ENCODE data around the gene DNASE1L1. TPM values are rescaled to one million over a fixed set of nuclear protein-coding genes. Genes with fewer than 3 reads are reported as not detected.

The DNASE1L1 gene
- total RNA-seq, 1 donor from 2014 or later: 15.8 TPM

DNA sequence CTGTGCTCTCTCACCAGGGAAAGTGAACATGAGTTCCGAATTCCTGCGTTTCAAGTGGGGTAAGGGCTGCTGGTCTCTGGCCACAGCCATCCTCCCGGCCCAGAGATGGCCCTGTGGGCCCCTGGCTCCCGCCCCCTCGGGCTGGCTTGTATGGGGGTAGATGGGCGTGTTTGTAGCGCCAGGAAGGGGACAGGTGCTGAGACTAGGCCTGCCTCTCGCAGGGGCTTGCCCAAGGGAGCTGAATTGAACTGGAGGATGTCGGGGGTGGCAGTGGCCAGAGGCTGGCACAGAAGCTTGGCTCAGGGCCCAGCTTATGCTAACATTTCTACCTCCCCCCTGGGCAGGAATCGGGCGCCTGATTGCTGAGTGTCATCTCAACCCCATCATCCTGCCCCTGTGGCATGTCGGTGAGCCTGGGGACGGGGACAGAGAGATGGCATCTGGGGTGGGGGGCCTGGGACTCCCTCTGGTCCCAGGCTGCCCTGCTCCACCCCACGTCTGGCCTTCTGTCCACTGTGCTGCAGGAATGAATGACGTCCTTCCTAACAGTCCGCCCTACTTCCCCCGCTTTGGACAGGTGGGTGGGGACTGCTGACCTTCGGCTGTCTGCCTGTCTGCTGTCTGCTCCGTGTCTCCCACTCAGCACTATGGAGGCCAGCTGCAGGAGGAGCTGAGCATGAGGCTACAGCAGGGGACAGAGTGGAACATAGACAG lies 10.8 kb upstream of the DNASE1L1 start:
- Mint-ChIP-seq H3K36me3 (ENCODE audit: unreplicated experiment) (no peaks in the 10 kb centered on the region), H3K4me3 (ENCODE audit: unreplicated experiment) (no peak overlapping the region), H3K27ac (ENCODE audit: unreplicated experiment) (no peak overlapping the region), H3K4me1 (ENCODE audit: low read depth, unreplicated experiment) (peaks cover 9% of the 10 kb centered on the region), H3K9me3 (ENCODE audit: unreplicated experiment) (no peaks in the 10 kb centered on the region), H3K27me3 (ENCODE audit: unreplicated experiment) (no peaks in the 10 kb centered on the region)
- no peak for DNase-seq
- TF ChIP-seq, protein P1, sequence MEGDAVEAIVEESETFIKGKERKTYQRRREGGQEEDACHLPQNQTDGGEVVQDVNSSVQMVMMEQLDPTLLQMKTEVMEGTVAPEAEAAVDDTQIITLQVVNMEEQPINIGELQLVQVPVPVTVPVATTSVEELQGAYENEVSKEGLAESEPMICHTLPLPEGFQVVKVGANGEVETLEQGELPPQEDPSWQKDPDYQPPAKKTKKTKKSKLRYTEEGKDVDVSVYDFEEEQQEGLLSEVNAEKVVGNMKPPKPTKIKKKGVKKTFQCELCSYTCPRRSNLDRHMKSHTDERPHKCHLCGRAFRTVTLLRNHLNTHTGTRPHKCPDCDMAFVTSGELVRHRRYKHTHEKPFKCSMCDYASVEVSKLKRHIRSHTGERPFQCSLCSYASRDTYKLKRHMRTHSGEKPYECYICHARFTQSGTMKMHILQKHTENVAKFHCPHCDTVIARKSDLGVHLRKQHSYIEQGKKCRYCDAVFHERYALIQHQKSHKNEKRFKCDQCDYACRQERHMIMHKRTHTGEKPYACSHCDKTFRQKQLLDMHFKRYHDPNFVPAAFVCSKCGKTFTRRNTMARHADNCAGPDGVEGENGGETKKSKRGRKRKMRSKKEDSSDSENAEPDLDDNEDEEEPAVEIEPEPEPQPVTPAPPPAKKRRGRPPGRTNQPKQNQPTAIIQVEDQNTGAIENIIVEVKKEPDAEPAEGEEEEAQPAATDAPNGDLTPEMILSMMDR (IDR thresholded peaks at IDR 0.05; ENCODE audit: partially characterized antibody, unreplicated experiment): no peak

- no peak overlapping the region for H3K27ac Mint-ChIP-seq (ENCODE audit: unreplicated experiment)
- peaks cover 9% of the 10 kb centered on the region for H3K4me1 Mint-ChIP-seq (ENCODE audit: low read depth, unreplicated experiment)
- TF ChIP-seq, protein P1 (IDR thresholded peaks at IDR 0.05; ENCODE audit: partially characterized antibody, unreplicated experiment): no peak
- no peak for DNase-seq
- no peaks in the 10 kb centered on the region for H3K9me3 Mint-ChIP-seq (ENCODE audit: unreplicated experiment)
- no peaks in the 10 kb centered on the region for H3K36me3 Mint-ChIP-seq (ENCODE audit: unreplicated experiment)
- no peaks in the 10 kb centered on the region for H3K27me3 Mint-ChIP-seq (ENCODE audit: unreplicated experiment)
- H3K4me3 Mint-ChIP-seq (ENCODE audit: unreplicated experiment): no peak overlapping the region
Measured at GRCh38 chrX:154419189-154419588, 10.1 kb upstream of the DNASE1L1 start.

- no peaks in the 10 kb centered on the region for H3K9me3 Mint-ChIP-seq (ENCODE audit: unreplicated experiment)
Measured at GRCh38 chrX:154417157-154417556, 8.1 kb upstream of the DNASE1L1 start.

DNA sequence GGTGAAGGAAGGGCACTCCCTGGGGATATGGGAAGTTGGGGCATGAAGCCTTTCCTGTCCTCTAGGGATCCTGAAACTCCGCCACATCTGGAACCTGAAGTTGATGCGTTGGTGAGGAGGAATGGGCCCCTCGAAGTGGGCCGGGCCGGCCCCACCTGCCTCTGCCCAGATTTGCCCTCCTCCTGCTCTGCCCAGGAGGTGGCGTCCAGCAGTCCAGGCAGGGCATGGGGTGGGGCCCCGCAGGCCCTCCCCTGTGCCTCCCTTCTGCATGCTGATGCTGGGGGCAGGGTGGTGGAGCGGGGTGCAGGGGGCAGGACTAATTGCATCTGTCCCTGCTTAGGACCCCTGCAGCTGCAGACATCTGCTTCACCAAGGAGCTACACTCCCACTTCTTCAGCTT lies 4.1 kb upstream of the DNASE1L1 start:
- no peak overlapping the region for H3K27ac Mint-ChIP-seq (ENCODE audit: unreplicated experiment)
- H3K36me3 Mint-ChIP-seq (ENCODE audit: unreplicated experiment): no peaks in the 10 kb centered on the region
- H3K9me3 Mint-ChIP-seq (ENCODE audit: unreplicated experiment): peaks cover 1% of the 10 kb centered on the region
- H3K27me3 Mint-ChIP-seq (ENCODE audit: unreplicated experiment): peaks cover 3% of the 10 kb centered on the region
- peaks cover 4% of the 10 kb centered on the region for H3K4me1 Mint-ChIP-seq (ENCODE audit: low read depth, unreplicated experiment)
- TF ChIP-seq, protein P1 (IDR thresholded peaks at IDR 0.05; ENCODE audit: partially characterized antibody, unreplicated experiment): no peak
- no peak overlapping the region for H3K4me3 Mint-ChIP-seq (ENCODE audit: unreplicated experiment)
- DNase-seq: no peak

More at GRCh38 chrX:154417157-154417556, 8.1 kb upstream of the DNASE1L1 start:
- H3K27me3 Mint-ChIP-seq (ENCODE audit: unreplicated experiment): no peaks in the 10 kb centered on the region
- no peak for DNase-seq
- H3K27ac Mint-ChIP-seq (ENCODE audit: unreplicated experiment): peak overlapping the region; percentile 66
- H3K4me3 Mint-ChIP-seq (ENCODE audit: unreplicated experiment): peak overlapping the region; percentile 38
- H3K4me1 Mint-ChIP-seq (ENCODE audit: low read depth, unreplicated experiment): peaks cover 9% of the 10 kb centered on the region
- no peaks in the 10 kb centered on the region for H3K36me3 Mint-ChIP-seq (ENCODE audit: unreplicated experiment)
- TF ChIP-seq, protein P1 (IDR thresholded peaks at IDR 0.05; ENCODE audit: partially characterized antibody, unreplicated experiment): no peak

DNA sequence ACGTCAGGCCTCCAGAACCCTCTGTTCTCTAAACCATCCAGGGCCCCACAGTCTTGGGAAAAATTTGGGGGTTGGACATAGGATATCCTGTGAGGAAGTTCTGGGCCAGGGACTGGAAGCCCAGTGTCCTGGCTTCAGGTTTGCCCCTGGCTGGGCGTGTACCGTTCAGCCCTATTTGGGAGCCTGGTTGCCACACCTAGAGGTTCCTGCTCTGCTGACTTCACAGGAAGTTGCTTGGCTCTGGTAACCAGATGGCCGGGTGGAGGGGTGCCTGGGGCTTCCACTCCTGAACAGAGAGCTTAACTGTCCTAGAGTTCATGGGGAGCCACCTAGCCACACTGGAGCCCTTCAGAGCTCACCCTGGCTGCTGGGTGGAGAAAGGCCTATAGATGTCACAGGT lies 3.4 kb upstream of the DNASE1L1 start:
- Mint-ChIP-seq H3K4me3 (ENCODE audit: unreplicated experiment) (no peak overlapping the region), H3K27ac (ENCODE audit: unreplicated experiment) (no peak overlapping the region), H3K36me3 (ENCODE audit: unreplicated experiment) (no peaks in the 10 kb centered on the region), H3K27me3 (ENCODE audit: unreplicated experiment) (peaks cover 3% of the 10 kb centered on the region), H3K4me1 (ENCODE audit: low read depth, unreplicated experiment) (peaks cover 4% of the 10 kb centered on the region), H3K9me3 (ENCODE audit: unreplicated experiment) (peaks cover 1% of the 10 kb centered on the region)
- no peak for DNase-seq
- TF ChIP-seq, protein P1 (IDR thresholded peaks at IDR 0.05; ENCODE audit: partially characterized antibody, unreplicated experiment): no peak
